K562 (cell line): Measurements from ENCODE around the gene MICU1. TPM values are rescaled to one million over a fixed set of nuclear protein-coding genes. Genes with fewer than 3 reads are reported as not detected.

Experiments
- ELK1 ChIP-seq: sonication (generic); formaldehyde crosslinking; IDR thresholded peaks from 2 replicates; pipeline ENCODE4 v1.8.1; 2022; ENCODE audit warnings: missing genetic modification reagents
- FOXM1 ChIP-seq, 2 experiments: fragments of 450-650 bp in 1 of 2; sonication (generic) in 1 of 2; formaldehyde crosslinking in 1 of 2; IDR thresholded peaks; 2 replicates each; pipeline versions ENCODE4 v1.6.1 to v1.9.0; 2017 to 2022; ENCODE audit warnings: low read depth in 2 of 2, mild to moderate bottlenecking in 2 of 2, missing genetic modification reagents in 1 of 2, moderate library complexity in 1 of 2
- GMEB1 ChIP-seq: fragments of 250-450 bp; sonication (Bioruptor Pico); IDR thresholded peaks from 2 replicates; pipeline ENCODE4 v1.4.0; 2020; ENCODE audit warnings: mild to moderate bottlenecking
- HDGF ChIP-seq: fragments of 450-650 bp; IDR thresholded peaks from 2 replicates; pipeline ENCODE4 v1.6.1; 2016
- ILK ChIP-seq: fragments of 450-650 bp; IDR thresholded peaks from 2 replicates; pipeline ENCODE4 v1.6.1; 2016; ENCODE audit warnings: missing genetic modification characterization, low read depth, mild to moderate bottlenecking, missing compliant biosample characterization, moderate library complexity, borderline replicate concordance
- MTF1 ChIP-seq: fragments of 250-450 bp; sonication (Bioruptor Pico); IDR thresholded peaks from 2 replicates; pipeline ENCODE4 v1.9.0; 2021; ENCODE audit warnings: moderate library complexity, mild to moderate bottlenecking, inconsistent platforms, borderline replicate concordance
- NFIC ChIP-seq: fragments of 450-650 bp; IDR thresholded peaks from 2 replicates; pipeline ENCODE4 v1.6.1; 2017; ENCODE audit warnings: mild to moderate bottlenecking, inconsistent platforms
- NONO ChIP-seq, 2 experiments: fragments of 200-400 bp in 1 of 2; fragments of 450-650 bp in 1 of 2; formaldehyde crosslinking in 1 of 2; IDR thresholded peaks; 2 replicates each; pipeline ENCODE4 v1.6.1; 2017; ENCODE audit warnings: low read depth in 2 of 2, mild to moderate bottlenecking in 2 of 2, moderate library complexity in 2 of 2, low read length in 1 of 2
- SIX5 ChIP-seq, 2 experiments: IDR thresholded peaks; 2 replicates each; pipeline ENCODE4 v1.6.1; 2011; ENCODE audit warnings: low read length in 2 of 2, borderline replicate concordance in 1 of 2, low read depth in 1 of 2, mild to moderate bottlenecking in 1 of 2, moderate library complexity in 1 of 2; ENCODE audit not compliant: insufficient read depth in 1 of 2
- SMAD3 ChIP-seq: fragments of 450-650 bp; formaldehyde crosslinking; conservative IDR thresholded peaks from 2 replicates; pipeline ENCODE4 v1.4.0; 2020; ENCODE audit warnings: mild to moderate bottlenecking
- SRF ChIP-seq, 2 experiments: fragments of 250-450, 450-650 bp in 1 of 2; sonication (Bioruptor Pico) in 1 of 2; sonication (generic) in 1 of 2; formaldehyde crosslinking; IDR thresholded peaks; 2 replicates each; pipeline versions ENCODE4 v1.5.0 to v1.5.1; 2020 to 2022; ENCODE audit warnings: mild to moderate bottlenecking in 1 of 2, missing genetic modification reagents in 1 of 2
- ZNF121 ChIP-seq: sonication (generic); formaldehyde crosslinking; conservative IDR thresholded peaks from 2 replicates; pipeline ENCODE4 v1.8.0; 2022; ENCODE audit warnings: missing genetic modification reagents
- ZNF318 ChIP-seq, 2 experiments: fragments of 450-650 bp; IDR thresholded peaks; 2 replicates each; pipeline ENCODE4 v1.6.1; 2016; ENCODE audit warnings: mild to moderate bottlenecking in 2 of 2, borderline replicate concordance in 1 of 2, low read depth in 1 of 2, moderate library complexity in 1 of 2
- ZNF512 ChIP-seq: IDR thresholded peaks from 2 replicates; pipeline ENCODE4 v1.6.1; 2016; ENCODE audit warnings: missing genetic modification characterization, missing compliant biosample characterization
- polyA plus RNA-seq, 8 experiments: library from polyadenylated mRNA; depleted of rRNA in 4 of 8; stranded (reverse) in 5 of 8; unstranded in 3 of 8; fragments of >200 nt; fragmentation: Nextera tagmentation in 2 of 8; fragmentation: Illumina TruSeq in 1 of 8; extraction: Ambion mirVana in 2 of 8; extraction: Trizol in 1 of 8; gene quantifications; 2 replicates each; pipeline versions ENCODE4 v1.2.1 to v1.2.3, GENCODE V29; 2011 to 2014; ENCODE audit warnings: inconsistent platforms in 1 of 8, missing spikeins in 1 of 8
- total RNA-seq, 7 experiments: library from RNA; depleted of rRNA in 6 of 7; stranded (reverse); fragments of >200 nt in 6 of 7; fragmentation: Illumina TruSeq in 2 of 7; extraction: Trizol in 2 of 7; gene quantifications; 2 replicates each; pipeline versions ENCODE4 v1.2.1 to v1.2.3, GENCODE V29; 2011 to 2021; ENCODE audit warnings: low replicate concordance in 1 of 7

Gene MICU1
- total and polyA plus RNA-seq, 9 of the 15 experiments (the other 6 are each of a cell fraction or from before 2014, with no cell fraction given), result 29.3 to 76.8 (median 48.4) TPM

- TF ChIP-seq ZNF318 (IDR thresholded peaks at IDR 0.05; ENCODE audit: borderline replicate concordance in 1 of 2, low read depth in 1 of 2) (0 out of 4 replicates have a peak, but pooled peaks of 1 of the 2 experiments have one; percentile 54), NONO (IDR thresholded peaks at IDR 0.05; ENCODE audit: low read depth in 2 of 2, low read length in 1 of 2) (0 out of 4 replicates have a peak, but pooled peaks of 1 of the 2 experiments have one; percentile 42), SRF (CRISPR knock-in tag; IDR thresholded peaks at IDR 0.05) (peak in 1 of 2 experiments; percentile 59; a peak in 1 of 4 replicates), SMAD3 (CRISPR knock-in tag) (no peak), MTF1 (no peak), HDGF (no peak), ILK (tag) (no peak), ZNF121 (CRISPR knock-in tag) (no peak), FOXM1 (IDR thresholded peaks at IDR 0.05; ENCODE audit: low read depth) (peak; percentile 37; the same call in 1 of the 2 replicates), FOXM1 (CRISPR knock-in tag; IDR thresholded peaks at IDR 0.05; ENCODE audit: low read depth) (no peak), ELK1 (no peak), SIX5 (IDR thresholded peaks at IDR 0.05; ENCODE audit: borderline replicate concordance in 1 of 2, insufficient read depth in 1 of 2, low read depth in 1 of 2, low read length in 2 of 2) (no peak), NFIC (no peak), GMEB1 (CRISPR knock-in tag) (no peak), ZNF512 (tag) (no peak)
Observed at GRCh38 chr10:72625276-72625607, 637 bp downstream of the MICU1 start (continued).
